Osteocyte (in vitro differentiated cells): ENCODE results near the gene DNLZ. TPM values are rescaled to one million over a fixed set of nuclear protein-coding genes. Genes with fewer than 3 reads are reported as not detected.

Experiments used
- DNase-seq: peaks from one replicate; pipeline ENCODE4 v3.0.0; 2021; ENCODE audit warnings: mixed read lengths; ENCODE audit not compliant: unreplicated experiment; ENCODE audit errors: extremely low spot score
- H3K27ac Mint-ChIP-seq: one replicate; pipeline ENCODE4 v1.8.0; 2021; ENCODE audit warnings: mild to moderate bottlenecking, mixed read lengths; ENCODE audit not compliant: unreplicated experiment
- H3K27me3 Mint-ChIP-seq: one replicate; pipeline ENCODE4 v1.8.0; 2021; ENCODE audit warnings: mixed read lengths; ENCODE audit not compliant: unreplicated experiment
- H3K36me3 Mint-ChIP-seq: one replicate; pipeline ENCODE4 v1.8.0; 2021; ENCODE audit warnings: mixed read lengths; ENCODE audit not compliant: unreplicated experiment
- H3K4me1 Mint-ChIP-seq: one replicate; pipeline ENCODE4 v1.8.0; 2021; ENCODE audit warnings: mixed read lengths; ENCODE audit not compliant: unreplicated experiment
- H3K4me3 Mint-ChIP-seq: one replicate; pipeline ENCODE4 v1.8.0; 2021; ENCODE audit warnings: mild to moderate bottlenecking, moderate library complexity, mixed read lengths; ENCODE audit not compliant: unreplicated experiment
- H3K9me3 Mint-ChIP-seq: one replicate; pipeline ENCODE4 v1.8.0; 2021; ENCODE audit warnings: mixed read lengths; ENCODE audit not compliant: unreplicated experiment
- CTCF ChIP-seq: fragments of 200-600 bp; sonication (generic); IDR thresholded peaks from 2 replicates; pipeline ENCODE4 v1.5.0; 2021; ENCODE audit warnings: antibody characterized with exemption, mild to moderate bottlenecking, moderate library complexity
- total RNA-seq: library from RNA; stranded (reverse); gene quantifications from 2 replicates; pipeline ENCODE4 v1.2.1, GENCODE V29; 2021

The DNLZ gene
- total RNA-seq, 1 donor from 2014 or later, result 17.6 TPM

- no peaks in the 10 kb centered on the region for H3K27me3 Mint-ChIP-seq
- no peak for DNase-seq
- H3K9me3 Mint-ChIP-seq, result no peaks in the 10 kb centered on the region
- peaks cover 13% of the 10 kb centered on the region for H3K36me3 Mint-ChIP-seq
- H3K4me1 Mint-ChIP-seq, result peaks cover 12% of the 10 kb centered on the region
- no peak for TF ChIP-seq CTCF
- no peak overlapping the region for H3K4me3 Mint-ChIP-seq
- H3K27ac Mint-ChIP-seq, result no peak overlapping the region
These were observed 32.0 kb upstream of the DNLZ start for GRCh38 chr9:136395345-136396218.

- Mint-ChIP-seq H3K36me3 (peaks cover 15% of the 10 kb centered on the region), H3K9me3 (no peaks in the 10 kb centered on the region), H3K4me3 (no peak overlapping the region), H3K27me3 (no peaks in the 10 kb centered on the region), H3K27ac (no peak overlapping the region), H3K4me1 (peaks cover 11% of the 10 kb centered on the region)
- DNase-seq, result no peak
- no peak for TF ChIP-seq CTCF
These were observed 31.4 kb upstream of the DNLZ start for GRCh38 chr9:136395020-136395340.

GRCh38 chr9:136394312-136395019 is 30.9 kb upstream of the DNLZ start:
- Mint-ChIP-seq H3K4me1 (peaks cover 11% of the 10 kb centered on the region), H3K9me3 (no peaks in the 10 kb centered on the region), H3K27me3 (no peaks in the 10 kb centered on the region), H3K27ac (no peak overlapping the region), H3K36me3 (peaks cover 18% of the 10 kb centered on the region), H3K4me3 (no peak overlapping the region)
- TF ChIP-seq CTCF, result no peak
- DNase-seq, result no peak

DNA sequence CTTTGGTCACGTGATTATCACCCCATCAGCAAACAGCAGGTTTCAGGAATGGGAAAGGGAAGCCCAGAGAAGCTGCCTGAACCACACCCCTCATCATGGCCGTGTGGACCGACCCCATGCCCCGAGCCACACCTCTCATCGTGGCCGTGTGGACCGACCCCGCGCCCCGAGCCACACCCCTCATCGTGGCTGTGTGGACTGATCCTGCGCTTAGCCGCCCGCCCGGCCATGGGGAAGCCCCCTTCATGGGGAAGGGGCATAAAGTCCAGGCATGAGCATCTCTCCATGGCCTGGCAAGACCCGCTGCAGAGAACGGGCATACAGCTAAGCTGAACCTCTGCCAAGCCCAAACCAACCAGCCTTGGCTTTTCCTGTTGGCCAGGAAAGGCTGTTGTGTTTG is 30.0 kb upstream of the DNLZ start:
- H3K9me3 Mint-ChIP-seq, result no peaks in the 10 kb centered on the region
- no peak for DNase-seq
- no peak overlapping the region for H3K4me3 Mint-ChIP-seq
- H3K4me1 Mint-ChIP-seq, result peaks cover 4% of the 10 kb centered on the region
- H3K27ac Mint-ChIP-seq, result no peak overlapping the region
- no peaks in the 10 kb centered on the region for H3K27me3 Mint-ChIP-seq
- peaks cover 19% of the 10 kb centered on the region for H3K36me3 Mint-ChIP-seq
- TF ChIP-seq CTCF, result no peak
